ENCODE measurements around the gene ANKRD11.
A peak's percentile ranks its signal among the peaks of the same experiment; 100 is the strongest.
"Not testable (repeated sequence)": the region's sequence is repeated elsewhere in the genome, so short reads cannot be mapped to it uniquely, and the experiment has no call there.

The ANKRD11 gene

GRCh38 chr16:89368604-89369249 is 121.6 kb downstream of the ANKRD11 start:
- DNase-seq, result no peak

DNA sequence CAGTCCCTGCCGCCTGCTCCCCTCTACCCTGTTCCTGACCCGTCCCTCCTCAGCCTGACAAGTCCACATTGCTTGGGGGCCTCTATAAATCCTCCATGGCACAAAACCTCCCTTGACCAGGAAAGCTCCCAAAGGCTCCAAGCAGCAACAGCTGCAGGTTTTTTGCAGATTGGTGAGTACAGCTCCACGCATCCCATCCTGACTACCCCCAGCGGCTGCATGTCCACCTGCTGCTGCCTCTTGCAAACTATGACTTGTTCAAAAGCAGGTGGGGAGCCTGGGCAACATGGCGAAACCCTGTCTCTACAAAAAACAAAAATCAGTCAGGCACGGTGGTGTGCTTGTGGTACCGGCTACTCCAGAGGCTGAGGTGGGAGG is 122.8 kb downstream of the ANKRD11 start:
- DNase-seq, result no peak

DNA sequence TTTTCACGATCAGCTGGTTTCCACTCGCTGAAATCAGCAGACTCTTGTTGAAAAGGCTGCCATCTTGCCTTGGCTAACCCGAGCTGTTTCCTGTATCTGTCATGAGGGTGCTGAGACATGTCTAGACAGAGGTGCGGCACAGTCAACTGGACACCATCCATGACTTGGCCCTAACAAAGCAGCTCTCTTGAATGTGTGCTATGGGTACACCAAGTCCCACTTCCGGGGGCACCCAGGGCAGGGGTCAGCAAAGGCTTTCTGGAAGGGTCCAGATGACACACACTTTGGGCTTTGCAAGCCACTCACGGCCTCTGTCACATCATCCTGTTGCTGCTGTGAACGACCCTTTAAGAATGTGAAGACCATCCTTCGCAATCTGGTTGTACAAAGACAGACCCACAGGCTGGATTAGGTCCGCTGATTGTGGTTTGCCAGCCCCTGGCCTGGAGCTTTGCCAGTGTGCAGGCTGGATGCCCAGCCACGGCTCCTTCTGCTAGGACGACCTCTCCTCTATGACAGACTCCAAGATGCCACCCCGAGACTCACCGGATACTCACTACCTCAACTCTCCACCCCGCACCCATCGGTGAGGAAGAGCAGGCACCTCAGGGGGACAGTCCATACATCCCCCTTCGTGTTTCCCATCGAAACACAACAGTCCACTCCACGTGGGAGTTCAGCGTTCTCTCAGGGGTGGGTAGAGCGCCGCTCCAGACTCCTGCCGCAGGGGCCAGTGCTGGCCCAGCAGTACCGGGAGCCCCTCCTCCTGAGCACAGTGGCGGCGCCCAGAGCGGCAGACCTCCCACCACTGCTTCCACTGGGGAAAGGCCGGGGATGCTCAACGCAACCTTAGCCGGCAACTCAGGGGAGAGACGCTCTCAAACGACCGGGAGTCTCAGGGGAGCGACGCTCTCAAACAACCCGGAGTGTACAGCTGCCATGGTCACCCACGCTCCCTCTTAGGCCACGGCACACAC is 123.5 kb downstream of the ANKRD11 start:
- DNase-seq, result peak in 1 of 51 donors; percentile 24

GRCh38 chr16:89365996-89366395 is 124.4 kb downstream of the ANKRD11 start:
- DNase-seq, result no peak

DNA sequence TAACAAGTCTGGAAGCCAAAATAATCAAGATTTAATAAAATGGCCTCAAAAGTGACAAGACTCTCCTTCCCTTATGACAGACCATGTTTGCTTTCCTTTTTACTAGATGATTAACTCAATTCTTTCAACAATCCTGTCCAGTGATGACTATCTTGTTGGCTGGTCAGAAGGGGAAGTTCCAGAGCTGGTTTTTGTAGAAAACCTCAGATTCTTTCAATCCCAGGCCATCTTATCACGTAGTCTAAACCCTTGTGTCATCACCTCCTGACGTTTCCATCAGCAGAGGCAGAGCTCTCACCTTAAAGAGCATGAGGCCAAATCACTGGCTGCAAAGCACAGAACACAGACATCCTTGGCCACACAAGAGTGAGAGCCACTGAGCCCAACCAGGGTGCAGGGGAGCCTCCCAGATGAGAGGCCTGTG is 125.3 kb downstream of the ANKRD11 start:
- DNase-seq, result no peak

DNA sequence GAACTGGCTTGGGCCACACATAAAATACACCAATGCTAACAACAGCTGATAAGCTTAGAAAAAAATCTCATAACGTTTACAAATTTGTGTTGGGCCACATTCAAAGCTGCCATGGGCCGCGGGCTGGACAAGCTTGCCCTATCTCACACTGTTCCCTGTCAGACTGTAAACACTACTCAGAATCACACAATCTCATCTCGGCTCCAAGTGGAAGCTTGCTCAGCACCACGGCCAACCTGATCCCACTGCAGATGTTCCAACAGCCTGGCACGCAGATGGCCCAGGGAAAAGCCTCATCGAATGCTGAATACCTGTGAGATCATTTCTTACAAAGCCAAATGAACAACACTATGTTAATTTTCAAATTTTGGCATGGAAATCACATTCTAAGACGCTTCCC is 125.8 kb downstream of the ANKRD11 start:
- peak in 1 of 51 donors; percentile 43 for DNase-seq

GRCh38 chr16:89363621-89364393 is 126.6 kb downstream of the ANKRD11 start:
- no peak for DNase-seq

DNA sequence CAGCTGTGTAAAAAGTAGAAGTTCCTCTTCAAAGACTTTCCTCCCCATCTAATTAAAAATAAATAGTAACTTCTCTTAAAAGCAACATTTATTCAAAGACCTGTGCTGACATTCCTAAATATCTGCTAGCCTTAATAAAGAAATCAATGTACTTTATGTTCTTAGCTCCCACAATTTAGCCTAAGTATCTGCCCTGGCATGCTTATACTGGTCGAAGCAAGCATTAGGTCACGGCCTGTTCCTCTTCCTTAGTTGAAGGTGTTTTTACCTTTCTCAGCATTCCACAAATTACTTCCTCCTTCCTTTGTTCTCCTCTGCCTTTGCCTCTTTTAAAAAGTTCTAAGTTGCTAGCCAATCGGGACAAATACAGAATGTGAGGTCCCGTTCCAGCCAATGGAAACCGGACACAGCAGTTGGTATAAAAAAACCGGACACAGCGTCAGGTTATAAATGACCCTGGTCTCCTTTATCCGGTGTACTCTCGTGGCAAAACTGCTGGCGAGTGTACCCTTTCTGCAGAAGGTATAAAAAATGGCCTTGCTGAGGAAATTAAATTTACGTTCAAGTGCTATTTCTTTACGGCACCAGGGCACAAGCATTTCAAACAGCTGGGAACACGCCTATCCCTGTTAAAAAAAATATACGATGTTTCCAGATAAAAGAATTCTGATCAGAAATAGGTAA is 127.7 kb downstream of the ANKRD11 start:
- not testable (repeated sequence) for DNase-seq

DNA sequence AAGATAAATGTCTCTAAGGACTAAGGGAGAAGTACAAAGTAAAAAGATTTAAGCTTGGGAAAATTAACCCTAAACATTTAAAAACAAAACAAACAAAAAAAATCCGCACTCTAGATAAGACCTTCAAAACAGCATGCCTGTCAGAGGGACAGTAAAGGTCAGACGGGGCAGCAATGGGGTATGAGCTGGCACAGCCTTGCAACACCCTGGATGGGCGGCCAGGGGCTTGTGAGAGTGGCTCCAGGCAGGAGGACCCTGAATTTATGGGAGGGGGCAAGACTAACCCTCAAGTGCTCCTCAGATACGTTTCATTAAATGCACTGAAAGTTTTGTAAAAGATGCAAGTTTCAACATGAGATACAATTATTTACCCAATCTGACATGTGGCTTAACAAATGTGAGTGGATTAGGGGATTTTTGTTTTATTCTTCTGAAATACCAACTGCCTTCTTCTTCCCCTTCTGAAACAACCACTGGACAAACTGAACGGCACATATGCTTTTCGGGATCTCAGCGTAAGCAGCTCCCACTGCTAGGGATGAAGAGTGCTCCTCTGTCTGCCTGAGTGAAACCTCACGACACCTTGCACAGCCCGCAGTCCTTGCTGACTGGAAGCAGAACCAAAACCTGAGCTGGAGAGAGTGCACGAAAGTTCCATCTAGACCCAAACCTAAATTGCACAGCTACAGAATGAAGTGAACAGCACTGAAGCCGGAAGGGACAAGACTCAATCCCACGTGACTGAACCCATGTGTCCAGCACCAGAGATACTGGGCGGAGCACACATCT is 128.4 kb downstream of the ANKRD11 start:
- DNase-seq, result peak in 15 of 51 donors; percentile 11 to 64 (median 33)

GRCh38 chr16:89360760-89361435 is 129.5 kb downstream of the ANKRD11 start:
- no peak for DNase-seq

DNA sequence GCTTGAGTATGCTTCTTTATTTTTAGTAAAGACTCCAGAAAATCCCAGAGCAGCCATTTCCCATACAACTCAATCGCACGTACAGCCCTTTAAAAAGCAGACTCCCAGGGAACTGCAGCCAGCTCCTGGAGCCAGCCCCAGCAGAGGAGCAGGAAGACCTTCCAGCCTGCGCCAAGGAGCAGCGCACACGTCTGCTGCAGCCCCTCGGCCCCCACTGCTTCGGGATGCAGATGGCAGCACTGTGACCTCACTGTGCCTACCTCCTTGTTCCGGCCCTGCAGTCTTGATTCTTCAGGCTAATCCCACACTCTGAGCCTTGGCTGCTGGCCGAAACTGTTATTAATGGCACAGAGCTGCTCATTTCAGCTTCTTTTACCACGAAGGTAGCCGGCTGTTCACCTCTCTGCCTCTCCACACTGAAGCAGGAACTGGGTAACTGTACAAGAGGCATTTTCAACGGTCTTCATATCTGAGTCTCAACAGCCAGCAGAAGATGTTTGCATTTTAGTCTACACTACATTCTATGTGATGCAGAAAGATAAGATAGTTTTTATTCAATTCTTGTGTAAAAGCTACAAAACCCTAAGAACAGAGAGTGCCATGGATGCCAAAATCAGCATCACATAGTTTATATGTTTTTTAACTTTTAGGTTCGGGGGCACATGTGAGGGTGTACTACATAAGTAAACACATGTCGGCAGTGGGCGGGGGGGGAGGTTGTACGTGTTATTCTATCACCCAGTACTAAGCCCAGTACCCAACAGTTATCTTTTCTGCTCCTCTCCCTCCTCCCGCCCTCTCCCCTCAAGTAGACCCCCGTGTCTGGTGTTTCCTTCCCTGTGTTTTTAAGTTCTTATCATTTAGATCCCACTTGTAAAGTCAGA is 130.9 kb downstream of the ANKRD11 start:
- peak in 2 of 51 donors; percentile 31 to 36 for DNase-seq

- no peak for DNase-seq
These were observed 132.0 kb downstream of the ANKRD11 start for GRCh38 chr16:89358030-89359005.

DNA sequence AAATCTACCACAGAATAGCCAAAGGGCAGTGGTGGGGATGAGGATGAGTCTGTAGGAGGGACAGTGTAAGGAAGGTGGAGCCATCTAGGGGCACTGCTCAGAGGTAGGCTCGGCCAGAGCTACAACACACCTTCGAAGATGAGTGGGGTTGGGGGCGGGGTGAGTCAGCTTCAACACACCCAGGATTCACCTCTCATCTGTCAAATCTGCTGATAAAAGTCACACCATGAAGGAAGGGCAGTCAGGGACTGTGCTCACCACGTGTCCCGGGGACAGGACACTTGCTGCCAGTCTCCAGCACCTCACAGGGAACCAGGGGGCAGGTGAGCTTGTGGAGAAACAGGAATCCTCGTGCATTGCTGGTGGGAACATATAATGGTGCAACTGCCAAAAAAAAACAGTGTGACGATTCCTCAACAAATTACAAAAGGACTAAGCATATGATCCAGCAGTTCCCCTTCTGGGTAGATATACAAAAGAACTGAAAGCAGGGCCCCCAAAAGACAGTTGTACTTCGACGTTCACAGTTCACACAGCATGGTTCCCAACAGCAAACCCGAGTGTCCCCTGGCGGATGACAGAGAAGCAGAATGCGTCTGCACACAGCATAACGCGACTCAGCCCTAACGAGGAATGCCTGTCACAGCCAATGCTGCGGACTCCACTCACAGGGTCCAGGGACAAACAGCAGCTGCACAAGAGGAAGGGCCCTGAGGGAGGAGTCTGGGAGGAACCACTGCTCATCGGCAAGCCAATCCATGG is 133.1 kb downstream of the ANKRD11 start:
- DNase-seq, result peak in 32 of 51 donors; percentile 8 to 73 (median 46)

DNA sequence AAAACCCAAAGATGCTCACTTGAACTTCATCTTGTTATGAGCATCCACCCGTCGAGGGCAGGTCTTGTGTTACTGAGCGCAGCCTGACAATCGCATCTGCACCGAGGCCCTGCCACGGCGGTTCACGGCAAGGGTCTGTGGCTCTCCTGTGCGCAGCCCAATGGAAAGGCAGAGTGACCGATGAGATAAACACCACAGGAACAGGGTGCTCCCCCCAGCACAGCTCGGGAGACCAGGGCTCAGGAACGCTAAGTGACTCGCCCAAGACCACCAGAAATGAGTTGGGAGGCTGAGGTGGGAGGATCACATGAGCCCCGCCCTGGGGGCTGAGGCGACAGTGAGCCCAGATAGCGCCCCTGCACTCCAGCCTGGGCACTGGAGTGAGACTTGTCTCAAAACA is 134.7 kb downstream of the ANKRD11 start:
- DNase-seq, result no peak

- no peak for DNase-seq
These were observed 135.4 kb downstream of the ANKRD11 start for GRCh38 chr16:89355007-89355406.

DNA sequence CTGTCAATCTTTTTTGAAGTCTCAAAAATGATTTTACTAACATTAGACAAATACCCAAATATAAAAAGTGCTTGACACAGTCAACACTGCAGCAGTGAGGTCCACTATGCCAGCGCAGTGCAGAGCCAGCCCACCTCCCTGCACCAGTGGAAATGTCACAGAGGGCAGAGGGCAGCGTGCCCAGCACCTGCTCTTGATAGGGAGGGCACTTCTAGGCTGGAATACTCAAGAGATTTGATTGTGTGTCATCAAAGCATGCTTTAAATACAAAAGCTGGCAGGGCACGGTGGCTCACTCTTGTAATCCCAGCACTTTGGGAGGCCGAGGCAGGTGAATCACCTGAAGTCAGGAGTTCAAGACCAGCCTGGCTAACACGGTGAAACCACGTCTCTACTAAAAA is 136.0 kb downstream of the ANKRD11 start:
- DNase-seq, result no peak

Measured in hypothalamus (tissue), 51 donors.